G401.6 (cell line): ENCODE results near the gene PLAAT3.
"Not testable (repeated sequence)": the region's sequence is repeated elsewhere in the genome, so short reads cannot be mapped to it uniquely, and the experiment has no call there.

Source experiments
- FAIRE-seq: peaks from 2 replicates; lab custom pipeline; 2012; peaks lifted over from hg19 to GRCh38; lab: Jason Lieb, UNC

Gene PLAAT3

DNA sequence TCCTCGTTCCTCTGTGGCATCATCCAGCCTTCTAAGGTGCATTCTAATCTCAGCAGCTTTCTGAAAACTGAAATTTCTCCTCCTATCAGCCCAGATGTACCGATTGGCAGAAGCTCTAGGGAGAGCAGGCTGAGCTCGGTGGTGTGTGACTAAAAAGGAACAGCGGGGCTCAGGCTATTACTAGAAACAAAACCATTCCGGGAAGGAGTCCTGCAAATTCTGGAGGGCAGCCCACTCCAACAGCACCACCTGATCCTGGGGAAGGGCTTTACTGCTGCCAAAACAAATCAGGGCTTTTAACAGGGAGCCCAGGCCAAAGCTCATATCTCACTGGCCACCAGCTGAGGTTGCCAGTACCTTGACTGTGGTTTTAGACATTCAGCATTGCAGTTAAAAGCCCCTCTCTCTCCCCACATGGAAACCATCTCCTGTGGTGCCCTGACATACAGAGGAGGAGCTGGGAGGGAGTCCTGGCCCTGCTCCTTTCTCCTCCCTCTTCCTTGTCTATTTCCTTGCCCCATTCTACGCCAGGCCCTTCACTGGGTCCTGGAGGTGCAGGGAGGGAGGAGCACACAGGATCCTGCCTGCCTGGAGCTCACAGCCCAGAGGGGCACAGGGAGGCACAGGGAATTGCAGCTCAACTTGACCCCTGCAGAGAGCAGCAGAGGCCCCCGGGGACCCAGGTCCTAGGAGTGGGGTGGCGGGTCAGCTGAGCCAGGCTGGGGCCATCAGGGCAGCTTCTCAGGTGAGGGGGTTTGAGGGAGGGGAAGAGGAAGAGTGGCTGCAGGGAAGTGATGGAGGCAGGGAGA, 76.7 kb downstream of the PLAAT3 start:
- FAIRE-seq: no peak

DNA sequence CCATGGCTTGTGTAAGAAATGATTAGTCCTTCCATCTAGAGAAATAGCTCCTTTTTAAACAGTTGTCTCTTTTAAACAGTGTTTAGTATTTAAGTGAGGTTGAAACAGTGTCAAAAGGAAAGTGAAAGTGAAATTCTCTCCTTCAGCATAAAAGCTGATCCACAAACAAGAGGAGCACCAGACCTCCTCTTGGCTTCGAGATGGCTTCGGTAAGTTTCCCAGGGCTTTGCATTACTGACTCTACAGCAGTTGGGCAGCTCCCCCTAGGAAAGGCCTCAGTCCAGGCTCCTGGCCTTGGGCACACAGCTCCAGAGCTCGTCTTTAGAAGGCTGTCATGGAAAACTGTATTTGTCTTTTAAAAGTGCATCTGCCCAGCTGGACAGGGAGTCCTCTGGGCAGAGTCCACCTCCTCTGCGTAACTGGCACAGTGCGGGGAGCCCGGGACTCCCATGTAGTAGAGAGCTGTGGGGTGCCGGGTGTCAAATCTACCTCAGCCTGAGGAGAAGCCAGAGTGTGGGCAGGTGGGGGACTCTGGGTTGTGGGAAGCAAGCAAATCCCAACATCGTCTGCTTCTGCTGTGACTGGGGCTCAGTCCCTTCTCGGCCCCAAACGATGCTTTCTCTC, 77.5 kb downstream of the PLAAT3 start, which contains the start of gene PLAAT4:
Gene PLAAT4 (plus strand): TSS at position 140 of the 624 bp plus-strand sequence. CDS start 61 bp downstream, at position 201.
- FAIRE-seq: no peak

DNA sequence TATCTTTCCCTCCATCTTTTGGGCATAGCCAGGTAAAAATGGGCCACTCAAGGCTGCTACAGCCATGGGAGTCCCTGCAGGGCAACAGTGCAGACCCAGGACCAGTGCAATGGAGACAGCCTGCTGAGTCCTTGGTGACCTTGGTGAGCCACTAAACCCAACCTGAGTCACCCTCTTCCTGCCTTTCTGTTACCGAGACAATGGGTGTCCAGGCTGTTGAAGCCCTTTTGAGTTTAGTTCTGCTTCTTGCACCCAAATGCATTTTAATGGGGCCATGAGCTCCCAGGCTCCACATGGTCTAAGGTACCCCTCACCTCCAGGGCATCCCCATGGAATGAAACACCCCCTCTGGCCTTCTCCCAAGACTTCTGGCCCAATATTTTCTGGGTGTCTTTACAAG, 78.5 kb downstream of the PLAAT3 start:
- FAIRE-seq: no peak

DNA sequence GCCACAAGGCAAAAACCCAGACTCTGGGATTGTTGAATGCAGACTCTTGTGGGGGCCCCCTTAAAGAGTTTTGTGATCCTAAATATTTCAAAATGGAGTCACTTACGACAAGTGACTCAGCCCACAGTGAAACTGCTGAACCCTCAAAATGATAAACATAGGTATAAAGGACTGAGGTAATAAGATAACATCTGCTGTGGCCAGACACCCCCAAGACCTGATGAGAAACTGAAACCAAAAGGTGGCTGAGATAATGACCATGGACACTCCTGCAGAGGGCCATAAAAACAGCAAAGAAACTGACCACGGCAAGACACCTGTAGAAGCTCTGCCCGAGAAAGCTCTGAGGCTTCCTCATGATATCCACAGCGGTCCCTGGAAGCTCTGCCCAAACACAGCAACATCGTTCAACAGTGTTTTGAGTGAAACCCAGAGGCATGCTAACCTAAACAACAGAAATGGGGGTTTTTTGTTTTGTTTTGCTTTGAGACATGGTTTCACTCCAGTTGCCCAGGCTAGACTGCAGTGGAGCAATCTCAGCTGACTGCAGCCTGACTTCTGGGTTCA, 79.3 kb downstream of the PLAAT3 start:
- FAIRE-seq: no peak

DNA sequence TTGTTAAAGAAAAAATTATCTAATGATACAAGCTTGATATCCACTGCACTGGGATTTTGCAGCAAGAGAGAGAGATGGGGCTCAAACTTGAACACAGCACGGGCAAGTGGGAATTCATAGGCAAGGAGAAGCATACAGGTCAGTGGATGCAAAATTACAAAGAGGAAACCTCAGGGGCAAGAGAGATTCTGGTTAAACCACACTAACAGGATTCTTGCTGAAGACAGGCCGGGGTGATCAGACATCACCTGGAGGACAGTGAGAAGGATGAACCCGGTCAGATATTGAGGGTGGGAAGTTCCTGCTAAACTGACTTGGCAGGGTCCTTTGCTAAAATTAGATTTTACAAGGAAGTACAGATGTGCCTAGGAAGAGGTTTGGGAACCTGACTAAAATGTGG, 80.2 kb downstream of the PLAAT3 start:
- no peak for FAIRE-seq

DNA sequence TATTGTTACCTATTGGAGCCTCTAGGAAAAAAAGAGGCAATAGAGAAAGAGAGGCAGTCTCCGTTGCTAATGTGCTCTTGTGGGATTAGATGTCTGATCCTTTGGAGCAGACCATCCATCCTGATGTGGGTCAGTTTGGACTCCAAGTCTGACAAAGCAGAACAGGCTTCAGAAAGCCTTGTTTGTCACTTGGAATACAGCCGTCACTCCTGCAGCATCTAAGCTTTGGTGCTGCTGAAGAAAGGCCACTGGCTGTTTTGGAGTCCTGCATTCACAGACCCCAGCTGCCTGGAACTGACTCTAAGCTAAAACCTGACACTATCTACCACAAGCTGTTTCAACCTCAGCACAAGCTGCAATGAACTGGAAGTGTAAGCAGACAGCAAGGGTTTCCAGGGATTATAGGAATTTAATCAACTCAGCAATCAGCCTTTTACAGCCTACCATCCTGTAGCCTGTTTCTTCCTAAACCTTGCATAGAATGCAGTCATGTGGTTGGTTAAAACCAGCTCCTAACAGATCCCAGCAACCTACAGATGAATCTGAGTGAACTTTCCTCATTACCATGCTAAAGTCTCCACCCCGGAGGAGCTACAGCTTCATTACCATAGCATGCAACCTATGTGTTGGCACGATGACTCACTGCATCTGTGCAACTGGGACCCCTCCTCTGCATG, 81.3 kb downstream of the PLAAT3 start:
- FAIRE-seq: no peak

DNA sequence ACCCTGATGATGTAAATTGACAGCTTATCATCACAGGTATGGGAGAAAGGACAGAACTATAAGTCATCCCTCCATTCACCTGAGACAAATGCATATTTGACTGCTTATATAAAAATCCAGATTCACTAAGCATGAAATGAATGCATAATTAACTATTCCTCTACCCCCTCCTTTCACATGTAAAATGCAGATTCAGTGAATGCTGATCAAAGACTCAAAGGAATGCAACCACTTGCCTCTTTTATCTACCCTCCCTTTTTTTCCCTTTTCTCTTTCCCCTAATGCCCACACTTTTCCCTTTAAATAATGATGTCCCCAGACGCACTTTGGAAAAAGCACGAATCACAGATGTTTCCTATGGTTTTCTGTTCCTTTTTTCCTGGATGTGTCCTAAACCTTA, 82.1 kb downstream of the PLAAT3 start:
- FAIRE-seq: no peak

DNA sequence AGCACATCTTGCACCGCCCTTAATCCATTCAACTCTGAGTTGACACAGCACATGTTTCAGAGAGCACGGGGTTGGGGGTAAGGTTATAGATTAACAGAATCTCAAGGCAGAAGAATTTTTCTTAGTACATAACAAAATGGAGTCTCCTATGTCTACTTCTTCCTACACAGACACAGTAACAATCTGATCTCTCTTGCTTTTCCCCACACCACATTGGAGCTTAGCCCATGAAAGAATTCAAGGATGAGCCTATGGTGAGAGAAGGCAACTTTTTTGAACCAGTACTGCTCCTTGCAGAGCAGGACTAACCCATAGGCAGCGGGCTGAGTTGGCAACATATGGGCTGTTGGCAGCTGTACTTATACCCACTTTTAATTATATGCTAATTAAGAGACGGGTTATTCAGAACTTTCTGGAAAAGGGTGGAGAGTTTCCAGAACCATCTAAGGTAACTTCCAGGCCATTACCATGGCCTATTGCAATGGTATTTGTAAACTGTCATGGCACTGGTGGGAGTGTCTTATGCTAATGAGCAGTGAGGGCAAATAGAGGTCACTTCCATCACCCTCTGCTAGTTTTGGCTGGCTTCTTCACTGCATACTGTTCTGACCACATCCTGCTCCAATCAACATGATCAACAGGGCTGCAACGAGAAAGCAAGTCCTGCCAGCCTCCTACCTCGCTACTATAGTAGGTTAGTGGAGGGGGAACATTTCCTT, 83.0 kb downstream of the PLAAT3 start:
- FAIRE-seq: not testable (repeated sequence)

DNA sequence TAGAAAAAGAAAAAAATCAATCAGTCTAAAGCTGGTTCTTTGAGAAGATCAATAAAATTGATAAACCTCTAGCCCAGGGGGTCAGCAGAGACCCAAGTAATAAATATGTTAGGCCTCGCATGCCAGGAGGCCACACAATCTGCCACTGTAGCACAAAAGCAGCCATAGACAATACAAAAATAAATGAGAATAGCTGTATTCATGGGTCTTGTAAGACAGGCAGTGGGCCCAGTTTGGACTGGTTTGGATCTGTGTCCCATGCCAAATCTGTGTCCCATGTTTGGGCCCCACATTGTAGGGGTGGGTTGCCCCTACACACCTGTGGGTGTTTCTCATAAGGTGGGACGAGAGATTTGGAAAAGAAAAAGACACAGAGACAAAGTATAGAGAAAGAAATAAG, 84.2 kb downstream of the PLAAT3 start:
- no peak for FAIRE-seq

DNA sequence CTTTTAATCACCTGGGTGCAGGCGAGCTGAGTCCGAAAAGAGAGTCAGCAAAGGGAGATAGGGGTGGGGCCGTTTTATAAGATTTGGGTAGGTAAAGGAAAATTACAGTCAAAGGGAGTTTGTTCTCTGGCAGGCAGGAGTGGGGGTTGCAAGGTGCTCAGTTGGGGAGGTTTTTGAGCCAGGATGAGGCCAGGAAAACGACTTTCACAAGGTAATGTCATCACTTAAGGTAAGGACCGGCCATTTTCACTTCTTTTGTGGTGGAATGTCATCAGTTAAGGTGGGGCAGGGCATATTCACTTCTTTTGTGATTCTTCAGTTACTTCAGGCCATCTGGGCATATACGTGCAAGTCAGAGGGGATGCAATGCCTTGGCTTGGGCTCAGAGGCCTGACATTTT, 84.9 kb downstream of the PLAAT3 start:
- not testable (repeated sequence) for FAIRE-seq

DNA sequence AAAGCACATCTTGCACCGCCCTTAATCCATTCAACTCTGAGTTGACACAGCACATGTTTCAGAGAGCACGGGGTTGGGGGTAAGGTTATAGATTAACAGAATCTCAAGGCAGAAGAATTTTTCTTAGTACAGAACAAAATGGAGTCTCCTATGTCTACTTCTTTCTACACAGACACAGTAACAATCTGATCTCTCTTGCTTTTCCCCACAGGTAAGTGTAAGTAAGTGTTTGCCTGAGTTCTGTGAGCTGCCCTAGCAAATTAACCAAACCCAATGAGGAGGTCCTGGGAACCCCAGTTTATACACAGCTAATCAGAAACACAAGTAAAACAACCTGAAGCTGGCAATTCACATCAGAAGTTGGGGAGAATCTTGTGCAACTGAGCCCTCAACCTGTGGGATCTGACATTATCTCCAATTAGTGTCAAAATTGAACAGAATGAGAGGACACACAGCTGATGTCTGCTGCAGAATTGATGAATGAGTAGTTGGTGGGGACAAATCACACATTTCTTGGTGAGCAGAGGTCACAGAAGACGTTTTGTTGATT, 85.4 kb downstream of the PLAAT3 start:
- FAIRE-seq: not testable (repeated sequence)

DNA sequence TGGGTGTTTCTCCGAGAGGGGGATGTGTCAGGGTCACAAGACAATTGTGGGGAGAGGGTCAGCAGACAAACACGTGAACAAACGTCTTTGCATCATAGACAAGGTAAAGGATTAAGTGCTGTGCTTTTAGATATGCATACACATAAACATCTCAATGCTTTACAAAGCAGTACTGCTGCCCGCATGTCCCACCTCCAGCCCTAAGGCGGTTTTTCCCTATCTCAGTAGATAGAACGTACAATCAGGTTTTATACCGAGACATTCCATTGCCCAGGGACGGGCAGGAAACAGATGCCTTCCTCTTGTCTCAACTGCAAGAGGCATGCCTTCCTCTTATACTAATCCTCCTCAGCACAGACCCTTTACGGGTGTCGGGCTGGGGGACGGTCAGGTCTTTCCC, 86.1 kb downstream of the PLAAT3 start:
- not testable (repeated sequence) for FAIRE-seq

DNA sequence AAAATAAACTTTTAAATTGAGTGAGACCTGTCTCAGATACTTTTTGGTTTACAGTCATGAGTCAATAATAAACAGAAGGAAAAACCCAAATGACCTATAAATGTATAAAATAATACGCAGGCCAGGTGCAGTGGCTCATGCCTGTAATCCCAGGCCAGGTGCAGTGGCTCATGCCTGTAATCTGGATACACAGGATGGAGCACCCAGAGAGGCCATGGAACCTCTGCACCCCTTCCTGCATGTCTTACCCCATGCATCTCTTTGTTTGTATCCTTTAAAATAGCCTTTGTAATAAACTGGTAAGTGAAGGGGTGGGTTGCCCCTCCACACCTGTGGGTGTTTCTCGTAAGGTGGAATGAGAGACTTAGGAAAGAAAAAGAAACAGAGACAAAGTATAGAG, 86.6 kb downstream of the PLAAT3 start:
- FAIRE-seq: no peak
